GM18502 (cell line): ENCODE results near the gene SLC38A10.
"Not testable (repeated sequence)": the region's sequence is repeated elsewhere in the genome, so short reads cannot be mapped to it uniquely, and the experiment has no call there.

ENCODE experiments used
- ATAC-seq: cut with Tn5 transposase; IDR thresholded peaks from one replicate; pipeline ENCODE4 v1.9.1; 2021; ENCODE audit warnings: mild to moderate bottlenecking; ENCODE audit not compliant: unreplicated experiment, poor library complexity

The SLC38A10 gene

GRCh38 chr17:81234506-81234855, 60.6 kb downstream of the SLC38A10 start:
- no peak for ATAC-seq

GRCh38 chr17:81233811-81234505, 61.1 kb downstream of the SLC38A10 start:
- ATAC-seq, result no peak

- no peak for ATAC-seq
These were observed 61.8 kb downstream of the SLC38A10 start for GRCh38 chr17:81233316-81233715.

GRCh38 chr17:81232616-81233241, 62.4 kb downstream of the SLC38A10 start:
- no peak for ATAC-seq

- ATAC-seq, result no peak
These were observed 63.1 kb downstream of the SLC38A10 start for GRCh38 chr17:81231766-81232581.

- ATAC-seq, result no peak
These were observed 63.9 kb downstream of the SLC38A10 start for GRCh38 chr17:81231121-81231645.

GRCh38 chr17:81230043-81230820, 64.9 kb downstream of the SLC38A10 start:
- ATAC-seq, result no peak

GRCh38 chr17:81229666-81229920, 65.5 kb downstream of the SLC38A10 start:
- ATAC-seq, result no peak

- peak; percentile 17 for ATAC-seq
These were observed 66.1 kb downstream of the SLC38A10 start for GRCh38 chr17:81228834-81229665.

GRCh38 chr17:81228420-81228819, 66.7 kb downstream of the SLC38A10 start:
- ATAC-seq, result peak; percentile 59

- ATAC-seq, result not testable (repeated sequence)
These were observed 67.5 kb downstream of the SLC38A10 start for GRCh38 chr17:81227630-81228029.

- no peak for ATAC-seq
These were observed 71.4 kb downstream of the SLC38A10 start for GRCh38 chr17:81223762-81224130.

- peak; percentile 95 for ATAC-seq
These were observed 72.0 kb downstream of the SLC38A10 start, which contains the start of gene CEP131 for GRCh38 chr17:81222906-81223761. Gene CEP131 (minus strand): TSS chr17:81222965. CDS start chr17:81220056, 2,909 bp downstream.

GRCh38 chr17:81222620-81222905, 72.5 kb downstream of the SLC38A10 start:
- ATAC-seq, result no peak

GRCh38 chr17:81221842-81222619, 73.1 kb downstream of the SLC38A10 start:
- no peak for ATAC-seq

GRCh38 chr17:81221371-81221841, 73.7 kb downstream of the SLC38A10 start:
- ATAC-seq, result no peak

- no peak for ATAC-seq
These were observed 75.5 kb downstream of the SLC38A10 start for GRCh38 chr17:81219476-81220180.
